HG03196 (cell line): ENCODE data around the gene ADAM12.
"Not testable (repeated sequence)": the region's sequence is repeated elsewhere in the genome, so short reads cannot be mapped to it uniquely, and the experiment has no call there.

Experiments
- ATAC-seq: cut with Tn5 transposase; IDR thresholded peaks from one replicate; pipeline ENCODE4 v1.9.1; 2021; ENCODE audit not compliant: unreplicated experiment

ADAM12 gene

GRCh38 chr10:126375926-126376554 lies 12.2 kb downstream of the ADAM12 start:
- ATAC-seq, result no peak

GRCh38 chr10:126375299-126375698 lies 13.0 kb downstream of the ADAM12 start:
- ATAC-seq, result no peak

- no peak for ATAC-seq
Measured at GRCh38 chr10:126374435-126374834, 13.8 kb downstream of the ADAM12 start.

- ATAC-seq, result no peak
Measured at GRCh38 chr10:126373972-126374371, 14.3 kb downstream of the ADAM12 start.

- no peak for ATAC-seq
Measured at GRCh38 chr10:126373147-126373546, 15.1 kb downstream of the ADAM12 start.

- ATAC-seq, result no peak
Measured at GRCh38 chr10:126372396-126372795, 15.9 kb downstream of the ADAM12 start.

GRCh38 chr10:126369125-126369710 lies 19.1 kb downstream of the ADAM12 start:
- no peak for ATAC-seq

GRCh38 chr10:126357169-126357568 lies 31.1 kb downstream of the ADAM12 start:
- no peak for ATAC-seq

GRCh38 chr10:126353666-126354065 lies 34.6 kb downstream of the ADAM12 start:
- no peak for ATAC-seq

GRCh38 chr10:126352453-126352852 lies 35.8 kb downstream of the ADAM12 start:
- ATAC-seq, result no peak

GRCh38 chr10:126351021-126351420 lies 37.3 kb downstream of the ADAM12 start:
- no peak for ATAC-seq

GRCh38 chr10:126350216-126350992 lies 37.9 kb downstream of the ADAM12 start:
- no peak for ATAC-seq

GRCh38 chr10:126349676-126350075 lies 38.6 kb downstream of the ADAM12 start:
- ATAC-seq, result no peak

GRCh38 chr10:126349101-126349500 lies 39.2 kb downstream of the ADAM12 start:
- ATAC-seq, result no peak

GRCh38 chr10:126343496-126343895 lies 44.8 kb downstream of the ADAM12 start:
- ATAC-seq, result not testable (repeated sequence)

GRCh38 chr10:126342680-126343079 lies 45.6 kb downstream of the ADAM12 start:
- ATAC-seq, result no peak

GRCh38 chr10:126341491-126341890 lies 46.8 kb downstream of the ADAM12 start:
- no peak for ATAC-seq

- no peak for ATAC-seq
Measured at GRCh38 chr10:126337251-126337810, 50.9 kb downstream of the ADAM12 start.

- ATAC-seq, result no peak
Measured at GRCh38 chr10:126336801-126337200, 51.5 kb downstream of the ADAM12 start.

- ATAC-seq, result no peak
Measured at GRCh38 chr10:126334272-126334671, 54.0 kb downstream of the ADAM12 start.

GRCh38 chr10:126332576-126332975 lies 55.7 kb downstream of the ADAM12 start:
- ATAC-seq, result no peak

- ATAC-seq, result no peak
Measured at GRCh38 chr10:126331101-126331500, 57.2 kb downstream of the ADAM12 start.
